ENCODE results near the gene FAM89B.

- TF ChIP-seq CTCF (IDR thresholded peaks at IDR 0.05) (peak; percentile 83), EZH2 (IDR thresholded peaks at IDR 0.05; ENCODE audit: borderline replicate concordance, insufficient read depth, low read depth, low read length, poor library complexity, severe bottlenecking) (no peak)
Measured at GRCh38 chr11:65588199-65589054, 16.1 kb downstream of the FAM89B start.
